ENCODE data around the gene SH3GL2. TPM values are rescaled to one million over a fixed set of nuclear protein-coding genes. Genes with fewer than 3 reads are reported as not detected.
A peak's percentile ranks its signal among the peaks of the same experiment; 100 is the strongest.

SH3GL2 gene
- 76.2 TPM for total RNA-seq

DNA sequence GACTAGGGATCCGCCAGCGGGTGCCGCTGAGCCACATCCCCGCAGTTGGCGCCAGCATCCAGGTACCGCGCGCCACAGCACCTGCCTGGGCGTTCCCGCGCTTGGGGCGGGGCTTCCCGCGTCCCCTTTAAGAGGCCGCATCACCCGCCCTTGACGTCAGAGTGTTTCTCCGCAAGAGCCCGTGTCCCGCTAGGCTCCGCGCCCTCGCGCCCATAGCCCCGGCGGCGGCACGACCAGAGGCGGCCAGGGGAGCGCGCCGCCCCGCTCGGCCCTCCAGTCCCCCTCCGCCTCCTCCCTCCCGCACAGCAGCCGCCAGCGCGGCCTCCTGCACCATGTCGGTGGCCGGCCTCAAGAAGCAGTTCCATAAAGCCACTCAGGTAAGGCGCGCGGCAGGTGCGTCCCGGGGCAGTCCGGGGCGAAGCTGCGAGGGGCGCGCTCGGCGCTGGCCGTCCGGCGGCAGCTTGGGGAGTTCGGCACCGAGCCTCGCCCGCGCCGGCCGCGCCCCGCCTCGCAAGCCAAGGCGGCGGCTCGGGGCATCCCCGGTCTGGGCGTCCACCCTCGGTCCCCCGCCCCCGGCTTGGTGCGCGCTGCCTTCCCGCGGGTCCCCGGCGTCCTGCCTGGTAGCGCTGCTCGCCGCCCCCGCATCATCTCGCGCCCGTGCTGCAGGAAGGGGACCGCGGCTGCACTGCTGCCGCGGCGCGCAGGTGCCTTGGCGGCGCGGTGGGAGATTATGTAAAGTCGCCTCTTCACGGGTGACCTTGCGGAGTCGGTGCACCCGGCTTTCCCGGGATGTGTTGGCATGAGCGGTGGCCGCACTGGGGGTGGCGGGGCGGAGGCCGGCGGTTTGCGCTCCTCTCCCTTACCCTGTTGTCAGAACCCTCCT is at the start of gene SH3GL2:
Gene SH3GL2 (plus strand): TSS at position 156 of the 883 bp plus-strand sequence.
- FAIRE-seq, result no peak
- DNase-seq (ENCODE audit: low spot score in 2 of 2), result peak; percentile 56 to 59

DNA sequence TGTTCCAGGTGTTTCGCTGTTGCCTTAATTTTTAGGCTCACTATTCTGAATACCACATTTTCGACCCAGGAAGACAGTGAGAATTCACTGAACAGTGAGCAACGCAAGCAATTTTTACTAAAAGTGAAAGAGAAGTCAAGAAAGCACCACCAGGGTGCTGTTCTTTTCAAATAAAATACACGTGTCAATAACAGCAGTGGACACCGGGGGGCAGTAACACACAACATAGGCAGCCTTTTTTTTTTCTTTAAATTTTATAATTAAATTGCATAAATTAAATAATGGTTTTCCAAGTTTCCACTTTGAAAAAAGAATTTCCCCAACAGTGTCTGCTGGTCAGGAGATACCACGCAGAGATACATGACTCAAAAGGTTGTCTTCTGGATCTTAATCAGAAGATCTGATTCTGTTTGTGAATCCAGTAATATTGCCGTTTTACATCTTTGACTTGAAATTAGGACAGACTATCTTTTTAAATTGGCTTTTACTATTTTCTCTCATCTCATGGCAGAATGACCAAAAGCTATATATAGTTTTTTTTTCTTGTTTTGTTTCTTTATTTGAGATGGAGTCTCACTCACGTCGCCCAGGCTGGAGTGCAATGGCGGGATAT is 47.1 kb upstream of the SH3GL2 start:
- DNase-seq (ENCODE audit: low spot score in 2 of 2) (no peak), FAIRE-seq (peak; percentile 10)

GRCh38 chr9:17532461-17532860 is 46.4 kb upstream of the SH3GL2 start:
- DNase-seq (ENCODE audit: low spot score in 2 of 2) (no peak), FAIRE-seq (no peak)

DNA sequence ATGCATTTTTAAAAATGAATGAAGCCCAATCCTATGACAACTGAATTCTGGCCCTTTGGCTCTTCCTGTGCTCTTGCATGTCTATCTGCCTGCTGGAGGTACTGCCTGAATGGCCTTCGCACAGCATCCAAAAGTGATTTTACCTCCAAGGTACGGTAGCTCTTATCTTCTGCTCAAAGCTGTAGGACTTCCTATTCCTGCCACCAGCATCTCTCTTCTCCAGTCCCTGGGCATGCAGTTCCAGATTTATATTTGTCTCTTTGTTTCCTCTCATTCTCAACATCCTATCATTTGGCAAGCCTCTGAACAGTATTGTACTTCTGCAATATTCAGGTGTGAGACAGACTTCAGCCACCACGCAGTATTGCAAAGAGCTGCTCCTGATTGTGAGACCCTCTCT is 43.7 kb upstream of the SH3GL2 start:
- DNase-seq (ENCODE audit: low spot score in 2 of 2) (no peak), FAIRE-seq (no peak)

GRCh38 chr9:17536027-17536426 is 42.8 kb upstream of the SH3GL2 start:
- no peak for DNase-seq (ENCODE audit: low spot score in 2 of 2)
- no peak for FAIRE-seq

DNA sequence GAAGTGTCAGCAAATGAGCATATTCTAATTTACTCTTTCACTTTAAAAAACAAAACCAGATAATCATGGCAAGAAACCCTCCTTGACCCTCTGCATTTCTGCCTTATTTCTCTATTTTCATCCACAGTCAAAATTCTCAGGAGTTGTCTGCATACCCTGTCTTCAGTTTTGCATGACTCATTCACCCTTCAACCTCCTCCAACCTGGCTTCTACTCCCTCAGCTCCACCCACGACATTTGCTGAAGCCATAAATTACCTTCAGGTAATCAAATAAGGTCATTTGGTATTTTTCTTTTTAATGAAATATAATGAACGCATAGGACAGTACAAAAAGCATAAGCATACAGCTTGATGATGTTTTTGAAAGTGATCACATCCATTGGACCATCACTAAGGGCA is 27.8 kb upstream of the SH3GL2 start:
- no peak for FAIRE-seq
- DNase-seq (ENCODE audit: low spot score in 2 of 2), result no peak

GRCh38 chr9:17555362-17556054 is 23.4 kb upstream of the SH3GL2 start:
- no peak for DNase-seq (ENCODE audit: low spot score in 2 of 2)
- FAIRE-seq, result no peak

- FAIRE-seq, result no peak
- DNase-seq (ENCODE audit: low spot score in 2 of 2), result no peak
These were observed 22.6 kb upstream of the SH3GL2 start for GRCh38 chr9:17556255-17556654.

GRCh38 chr9:17556935-17557334 is 21.9 kb upstream of the SH3GL2 start:
- DNase-seq (ENCODE audit: low spot score in 2 of 2) (no peak), FAIRE-seq (no peak)

DNA sequence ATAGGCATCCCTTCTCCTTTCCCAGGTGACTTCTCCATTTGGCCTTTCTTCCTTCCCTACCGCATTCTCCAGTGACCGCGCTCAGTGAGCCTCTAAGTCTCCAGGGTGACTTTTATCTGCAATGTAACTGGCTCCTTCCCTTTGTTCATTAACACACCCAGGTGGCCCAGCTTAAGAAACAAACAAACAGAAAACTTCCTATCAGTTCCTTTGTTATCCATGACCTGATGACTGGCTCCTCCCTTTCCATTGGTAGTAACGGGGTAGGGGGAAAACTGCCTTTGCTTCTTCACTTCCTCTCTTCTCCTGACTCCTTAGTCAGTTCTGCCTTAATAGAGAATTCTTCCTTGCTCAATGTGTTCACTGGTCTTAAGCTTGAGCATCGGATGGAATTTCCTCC is 7.0 kb upstream of the SH3GL2 start:
- FAIRE-seq (no peak), DNase-seq (ENCODE audit: low spot score in 2 of 2) (no peak)

- FAIRE-seq, result no peak
- DNase-seq (ENCODE audit: low spot score in 2 of 2), result no peak
These were observed 4.5 kb upstream of the SH3GL2 start for GRCh38 chr9:17574342-17574741.

- FAIRE-seq (no peak), DNase-seq (ENCODE audit: low spot score in 2 of 2) (no peak)
These were observed 322 bp upstream of the SH3GL2 start for GRCh38 chr9:17578577-17578910.

DNA sequence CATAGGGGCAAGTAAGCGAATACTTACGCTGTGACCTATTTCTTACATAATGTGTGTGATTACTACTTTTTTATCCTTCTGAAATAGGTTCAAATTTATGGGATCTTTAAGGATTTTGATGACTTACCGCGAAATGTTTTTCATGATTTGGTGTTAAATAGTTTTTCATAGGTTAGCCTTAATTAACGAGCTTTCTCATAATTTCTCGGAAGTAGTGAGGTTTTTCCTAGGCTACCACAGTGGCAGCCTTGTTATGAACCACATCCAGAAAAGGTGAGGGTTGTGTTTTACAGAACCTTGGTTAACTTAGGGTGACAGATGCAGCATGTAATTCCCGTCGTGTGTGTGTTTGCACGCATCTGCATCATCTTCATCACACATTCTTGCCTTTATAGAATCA is 1.3 kb downstream of the SH3GL2 start:
- DNase-seq (ENCODE audit: low spot score in 2 of 2) (no peak), FAIRE-seq (no peak)

DNA sequence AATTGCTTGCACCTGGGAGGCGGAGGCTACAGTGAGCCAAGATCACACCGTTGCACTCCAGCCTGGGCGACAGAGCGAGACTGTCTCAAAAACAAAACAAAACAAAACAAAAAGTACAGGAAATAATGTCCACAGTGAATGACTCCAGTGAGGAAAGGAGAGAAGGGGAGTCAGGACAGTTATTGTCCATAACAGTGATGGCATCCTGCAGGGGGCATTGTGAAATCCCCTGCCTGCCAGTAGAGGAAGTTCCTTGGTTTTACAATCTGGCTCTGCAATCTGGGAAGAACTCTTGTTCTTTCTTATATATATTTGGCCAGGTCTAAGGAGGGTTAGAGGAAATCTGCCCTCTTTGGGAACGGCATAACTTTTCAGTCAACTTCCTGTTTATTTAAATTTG is 8.2 kb downstream of the SH3GL2 start:
- DNase-seq (ENCODE audit: low spot score in 2 of 2) (no peak), FAIRE-seq (no peak)

DNA sequence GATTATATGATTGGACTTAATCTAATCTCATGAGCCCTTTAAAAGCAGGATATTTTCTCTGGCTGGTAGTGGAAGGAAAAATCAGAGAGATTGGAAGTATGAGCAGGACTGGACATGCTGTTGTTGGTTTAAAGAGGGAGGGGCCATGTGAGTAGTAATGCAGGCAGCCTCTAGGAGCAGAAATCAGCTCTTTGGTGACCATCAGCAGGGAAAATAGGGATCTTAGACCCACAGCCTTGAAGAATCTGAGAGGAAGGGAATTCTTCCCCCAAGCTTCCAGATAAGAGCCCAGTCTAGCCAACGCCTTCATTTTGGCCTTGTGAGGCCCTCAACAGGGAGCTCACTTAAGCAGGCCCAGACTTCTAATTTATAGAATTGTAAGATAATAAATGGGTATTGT is 9.5 kb downstream of the SH3GL2 start:
- FAIRE-seq (no peak), DNase-seq (ENCODE audit: low spot score in 2 of 2) (no peak)

GRCh38 chr9:17588941-17589340 is 10.1 kb downstream of the SH3GL2 start:
- FAIRE-seq (no peak), DNase-seq (ENCODE audit: low spot score in 2 of 2) (no peak)

DNA sequence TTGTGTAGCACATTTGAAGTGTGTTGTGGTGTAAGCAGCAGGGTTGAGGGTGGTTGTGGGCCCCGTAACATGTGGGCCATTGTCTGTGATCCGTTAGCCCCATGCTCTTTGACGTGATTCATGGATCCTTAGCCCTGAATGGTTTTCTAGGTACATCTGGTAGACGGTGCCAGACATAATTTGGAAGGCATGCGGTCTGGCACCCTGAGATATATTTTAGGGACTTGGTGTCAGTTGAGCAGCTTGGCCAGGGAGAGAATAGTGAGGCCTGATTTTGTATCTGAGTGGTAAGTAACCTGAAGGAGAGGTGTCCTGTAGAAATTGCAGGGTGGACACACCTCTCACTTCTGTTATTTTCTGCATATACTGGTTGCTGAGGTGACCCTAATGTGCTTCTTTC is 10.9 kb downstream of the SH3GL2 start:
- no peak for FAIRE-seq

DNA sequence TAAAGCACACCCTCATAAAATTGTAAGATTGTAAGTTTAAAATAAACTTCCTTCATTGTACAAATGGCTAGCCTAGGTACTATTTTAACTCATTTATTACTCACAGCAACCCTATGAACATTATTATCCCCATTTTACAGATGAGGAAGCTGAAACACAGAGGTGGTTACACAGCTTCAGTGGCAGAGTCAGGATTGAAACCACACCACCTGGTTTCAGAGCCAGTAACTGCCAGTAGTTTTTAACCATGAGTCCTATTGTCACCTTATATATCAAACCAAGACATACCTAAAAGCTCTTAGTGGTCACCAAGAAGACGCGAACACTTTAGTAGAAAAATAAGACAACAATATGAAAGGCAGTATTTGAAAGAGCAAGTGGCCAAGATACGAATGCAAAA is 16.1 kb downstream of the SH3GL2 start:
- FAIRE-seq (no peak), DNase-seq (ENCODE audit: low spot score in 2 of 2) (no peak)

More for the DNA sequence above, 10.9 kb downstream of the SH3GL2 start:
- no peak for DNase-seq (ENCODE audit: low spot score in 2 of 2)

DNA sequence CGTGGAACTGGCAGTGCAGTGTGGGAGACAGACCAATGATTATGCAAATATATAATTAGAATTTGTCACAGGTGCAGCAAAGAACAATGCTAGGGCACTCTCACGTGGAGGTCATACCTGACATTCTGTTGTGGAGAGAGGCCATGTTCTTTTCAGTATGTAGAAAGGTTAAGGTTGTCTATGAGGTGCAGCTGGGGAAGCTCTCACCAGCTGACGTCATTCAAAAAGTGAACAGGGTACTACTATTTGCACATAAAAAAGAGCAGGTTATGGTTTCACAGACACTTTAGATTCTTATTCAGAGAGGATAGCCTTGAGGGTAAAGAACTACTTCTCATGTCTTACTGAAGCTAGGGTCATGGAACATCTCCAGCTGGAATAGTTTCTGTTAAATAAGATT is 19.1 kb downstream of the SH3GL2 start:
- DNase-seq (ENCODE audit: low spot score in 2 of 2), result no peak

GRCh38 chr9:17600962-17601593 is 22.2 kb downstream of the SH3GL2 start:
- no peak for DNase-seq (ENCODE audit: low spot score in 2 of 2)
- no peak for FAIRE-seq

More for the DNA sequence above, 19.1 kb downstream of the SH3GL2 start:
- FAIRE-seq, result no peak

DNA sequence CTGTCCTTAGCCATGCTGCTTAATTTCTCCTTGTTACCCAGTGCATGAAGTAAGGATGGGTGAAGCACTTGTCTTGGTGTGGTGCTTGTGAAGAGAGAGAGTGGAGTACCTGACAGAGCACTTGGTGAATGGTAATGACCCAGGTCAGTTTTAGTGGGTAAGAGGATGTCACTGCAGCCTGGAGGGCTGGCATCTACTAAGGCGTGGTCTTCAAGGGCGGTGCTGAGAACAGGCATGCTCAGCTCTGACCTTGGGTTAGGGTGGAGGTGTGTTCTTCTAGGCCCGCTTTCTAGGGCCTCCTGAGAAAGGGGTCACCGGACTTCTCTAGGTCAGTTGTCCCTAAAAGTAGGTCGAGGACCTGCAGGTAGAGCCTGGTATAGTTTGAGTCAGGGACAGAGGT is 25.7 kb downstream of the SH3GL2 start:
- DNase-seq (ENCODE audit: low spot score in 2 of 2), result no peak
- FAIRE-seq, result no peak

All from frontal cortex (tissue), 4 donors.